ENCODE data around the gene GBGT1. TPM values are rescaled to one million over a fixed set of nuclear protein-coding genes. Genes with fewer than 3 reads are reported as not detected.

The GBGT1 gene
- total RNA-seq, 4 donors from 2014 or later, result 11.3 to 18.0 (median 15.6) TPM

- H3K36me3 ChIP-seq, result no peaks in the 10 kb centered on the region
- H3K4me3 ChIP-seq, result no peak overlapping the region
- H3K27ac ChIP-seq, result peak overlapping the region in 3 of 4 donors; percentile 92 to 93 (median 93)
- ATAC-seq, result no peak
- H3K4me1 ChIP-seq, result peaks cover 0 to 72% (median 29%) of the 10 kb centered on the region in 3 donors
- no peak for TF ChIP-seq EP300 (IDR thresholded peaks at IDR 0.05)
- no peak for TF ChIP-seq POLR2AphosphoS5 (IDR thresholded peaks at IDR 0.05)
- TF ChIP-seq, protein P1, sequence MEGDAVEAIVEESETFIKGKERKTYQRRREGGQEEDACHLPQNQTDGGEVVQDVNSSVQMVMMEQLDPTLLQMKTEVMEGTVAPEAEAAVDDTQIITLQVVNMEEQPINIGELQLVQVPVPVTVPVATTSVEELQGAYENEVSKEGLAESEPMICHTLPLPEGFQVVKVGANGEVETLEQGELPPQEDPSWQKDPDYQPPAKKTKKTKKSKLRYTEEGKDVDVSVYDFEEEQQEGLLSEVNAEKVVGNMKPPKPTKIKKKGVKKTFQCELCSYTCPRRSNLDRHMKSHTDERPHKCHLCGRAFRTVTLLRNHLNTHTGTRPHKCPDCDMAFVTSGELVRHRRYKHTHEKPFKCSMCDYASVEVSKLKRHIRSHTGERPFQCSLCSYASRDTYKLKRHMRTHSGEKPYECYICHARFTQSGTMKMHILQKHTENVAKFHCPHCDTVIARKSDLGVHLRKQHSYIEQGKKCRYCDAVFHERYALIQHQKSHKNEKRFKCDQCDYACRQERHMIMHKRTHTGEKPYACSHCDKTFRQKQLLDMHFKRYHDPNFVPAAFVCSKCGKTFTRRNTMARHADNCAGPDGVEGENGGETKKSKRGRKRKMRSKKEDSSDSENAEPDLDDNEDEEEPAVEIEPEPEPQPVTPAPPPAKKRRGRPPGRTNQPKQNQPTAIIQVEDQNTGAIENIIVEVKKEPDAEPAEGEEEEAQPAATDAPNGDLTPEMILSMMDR (IDR thresholded peaks at IDR 0.05), result no peak
- TF ChIP-seq POLR2A (IDR thresholded peaks at IDR 0.05), result no peak
- no peaks in the 10 kb centered on the region for H3K27me3 ChIP-seq
- H3K9me3 ChIP-seq, result no peaks in the 10 kb centered on the region
- 50 to 68% methylated on average over 2 to 4 of the region's 7 CpGs for WGBS, 2 donors (ENCODE audit: low coverage in 1 of 2)
Observed at GRCh38 chr9:133146746-133147411, 16.8 kb downstream of the GBGT1 start.

- Histone ChIP-seq H3K27ac (peak overlapping the region in 2 of 4 donors; percentile 63 to 73), H3K9me3 (no peaks in the 10 kb centered on the region), H3K4me1 (peaks cover 0 to 87% (median 32%) of the 10 kb centered on the region in 3 donors), H3K36me3 (no peaks in the 10 kb centered on the region), H3K4me3 (peak overlapping the region in 1 of 2 donors; percentile 52), H3K27me3 (no peaks in the 10 kb centered on the region)
- no peak for ATAC-seq
- no peak for TF ChIP-seq POLR2A (IDR thresholded peaks at IDR 0.05)
- no peak for TF ChIP-seq EP300 (IDR thresholded peaks at IDR 0.05)
- TF ChIP-seq POLR2AphosphoS5 (IDR thresholded peaks at IDR 0.05), result no peak
- TF ChIP-seq, protein P1 (IDR thresholded peaks at IDR 0.05), result no peak
- 37 to 48% methylated on average over 10 to 16 of the region's 19 CpGs for WGBS, 2 donors (ENCODE audit: low coverage in 1 of 2)
Observed at GRCh38 chr9:133144904-133145851, 18.5 kb downstream of the GBGT1 start.

- Histone ChIP-seq H3K4me3 (peak overlapping the region; percentile 18 to 52), H3K9me3 (no peaks in the 10 kb centered on the region), H3K27me3 (no peaks in the 10 kb centered on the region), H3K27ac (peak overlapping the region in 3 of 4 donors; percentile 46 to 73 (median 63)), H3K4me1 (peaks cover 0 to 88% (median 32%) of the 10 kb centered on the region in 3 donors), H3K36me3 (no peaks in the 10 kb centered on the region)
- peak; percentile 50 for ATAC-seq
- TF ChIP-seq EP300 (IDR thresholded peaks at IDR 0.05), result no peak
- TF ChIP-seq, protein P1 (IDR thresholded peaks at IDR 0.05), result peak in 3 of 4 experiments; percentile 95 to 99 (median 99)
- peak; percentile 64 for TF ChIP-seq POLR2AphosphoS5 (IDR thresholded peaks at IDR 0.05)
- TF ChIP-seq POLR2A (IDR thresholded peaks at IDR 0.05), result no peak
- 1 to 6% methylated on average over 9 to 26 of the region's 52 CpGs for WGBS, 2 donors (ENCODE audit: low coverage in 1 of 2)
Observed at GRCh38 chr9:133144142-133144903, 19.4 kb downstream of the GBGT1 start.

GRCh38 chr9:133143639-133144141, 20.0 kb downstream of the GBGT1 start:
- Histone ChIP-seq H3K4me1 (peaks cover 0 to 95% (median 32%) of the 10 kb centered on the region in 3 donors), H3K9me3 (no peaks in the 10 kb centered on the region), H3K4me3 (peak overlapping the region in 1 of 2 donors; percentile 52), H3K36me3 (no peaks in the 10 kb centered on the region), H3K27ac (peak overlapping the region in 3 of 4 donors; percentile 46 to 73 (median 63)), H3K27me3 (no peaks in the 10 kb centered on the region)
- ATAC-seq, result no peak
- TF ChIP-seq EP300 (IDR thresholded peaks at IDR 0.05) (no peak), POLR2AphosphoS5 (IDR thresholded peaks at IDR 0.05) (no peak)
- WGBS, 2 donors (ENCODE audit: low coverage in 1 of 2), result 95% methylated on average over 6 to 8 of the region's 13 CpGs

All from gastroesophageal sphincter (tissue), 4 donors.